NCI-H1105 treated with DMSO at 0.1 percent for 48 hours (cell line): ENCODE data around the gene DPY19L2.
"Not testable (repeated sequence)": the region's sequence is repeated elsewhere in the genome, so short reads cannot be mapped to it uniquely, and the experiment has no call there.

Experiments used
- DNase-seq: peaks from one replicate; lab custom pipeline; 2025; lab: John Stamatoyannopoulos, UW

DPY19L2 gene

GRCh38 chr12:63668028-63668799 is at the start of gene DPY19L2:
TSS of gene DPY19L2 (minus strand) at chr12:63668493. CDS start at chr12:63668393, 100 bp downstream.
- peak; percentile 57 for DNase-seq

- not testable (repeated sequence) for DNase-seq
Observed at GRCh38 chr12:63716891-63717290, 48.6 kb upstream of the DPY19L2 start.

- not testable (repeated sequence) for DNase-seq
Observed at GRCh38 chr12:63715107-63715625, 46.9 kb upstream of the DPY19L2 start.

- peak; percentile 25 for DNase-seq
Observed at GRCh38 chr12:63714409-63714808, 46.1 kb upstream of the DPY19L2 start.

GRCh38 chr12:63713681-63714075 is 45.4 kb upstream of the DPY19L2 start:
- DNase-seq, result not testable (repeated sequence)

- not testable (repeated sequence) for DNase-seq
Observed at GRCh38 chr12:63712979-63713680, 44.8 kb upstream of the DPY19L2 start.

- DNase-seq, result not testable (repeated sequence)
Observed at GRCh38 chr12:63712376-63712974, 44.2 kb upstream of the DPY19L2 start.

- not testable (repeated sequence) for DNase-seq
Observed at GRCh38 chr12:63711339-63711738, 43.0 kb upstream of the DPY19L2 start.

- no peak for DNase-seq
Observed at GRCh38 chr12:63706336-63706735, 38.0 kb upstream of the DPY19L2 start.

GRCh38 chr12:63699678-63700382 is 31.5 kb upstream of the DPY19L2 start:
- DNase-seq, result not testable (repeated sequence)

GRCh38 chr12:63699011-63699410 is 30.7 kb upstream of the DPY19L2 start:
- DNase-seq, result not testable (repeated sequence)

- not testable (repeated sequence) for DNase-seq
Observed at GRCh38 chr12:63690837-63691236, 22.5 kb upstream of the DPY19L2 start.

GRCh38 chr12:63689141-63689540 is 20.8 kb upstream of the DPY19L2 start:
- not testable (repeated sequence) for DNase-seq

- not testable (repeated sequence) for DNase-seq
Observed at GRCh38 chr12:63686623-63687022, 18.3 kb upstream of the DPY19L2 start.

GRCh38 chr12:63685789-63686188 is 17.5 kb upstream of the DPY19L2 start:
- not testable (repeated sequence) for DNase-seq

GRCh38 chr12:63682617-63683016 is 14.3 kb upstream of the DPY19L2 start:
- DNase-seq, result not testable (repeated sequence)

- not testable (repeated sequence) for DNase-seq
Observed at GRCh38 chr12:63680758-63681157, 12.5 kb upstream of the DPY19L2 start.

- not testable (repeated sequence) for DNase-seq
Observed at GRCh38 chr12:63672550-63672949, 4.3 kb upstream of the DPY19L2 start.

GRCh38 chr12:63669936-63670335 is 1.6 kb upstream of the DPY19L2 start:
- not testable (repeated sequence) for DNase-seq

GRCh38 chr12:63669427-63669826 is 1.1 kb upstream of the DPY19L2 start:
- not testable (repeated sequence) for DNase-seq

- not testable (repeated sequence) for DNase-seq
Observed at GRCh38 chr12:63668800-63669365, 590 bp upstream of the DPY19L2 start.
